NCI-H748 treated with DMSO at 0.1 percent for 48 hours (cell line): ENCODE data around the gene NBPF3.
"Not testable (repeated sequence)": the region's sequence is repeated elsewhere in the genome, so short reads cannot be mapped to it uniquely, and the experiment has no call there.

Source experiments
- DNase-seq: peaks from one replicate; lab custom pipeline; 2025; lab: John Stamatoyannopoulos, UW

Gene NBPF3

GRCh38 chr1:21439345-21439720 is 604 bp upstream of the NBPF3 start:
- DNase-seq = no peak

GRCh38 chr1:21440630-21441125 is 741 bp downstream of the NBPF3 start:
- not testable (repeated sequence) for DNase-seq

GRCh38 chr1:21446647-21447046 is 6.7 kb downstream of the NBPF3 start:
- not testable (repeated sequence) for DNase-seq

GRCh38 chr1:21447311-21447710 is 7.4 kb downstream of the NBPF3 start:
- no peak for DNase-seq

- DNase-seq = no peak
These were observed 10.0 kb downstream of the NBPF3 start for GRCh38 chr1:21449906-21450305.

- no peak for DNase-seq
These were observed 11.3 kb downstream of the NBPF3 start for GRCh38 chr1:21451212-21451611.

- DNase-seq = no peak
These were observed 12.1 kb downstream of the NBPF3 start for GRCh38 chr1:21451981-21452411.

GRCh38 chr1:21453964-21454614 is 14.2 kb downstream of the NBPF3 start:
- DNase-seq = not testable (repeated sequence)

- DNase-seq = not testable (repeated sequence)
These were observed 15.0 kb downstream of the NBPF3 start for GRCh38 chr1:21454904-21455303.

GRCh38 chr1:21457654-21458053 is 17.7 kb downstream of the NBPF3 start:
- no peak for DNase-seq

GRCh38 chr1:21465127-21465526 is 25.2 kb downstream of the NBPF3 start:
- DNase-seq = not testable (repeated sequence)

- DNase-seq = not testable (repeated sequence)
These were observed 28.0 kb downstream of the NBPF3 start for GRCh38 chr1:21467946-21468345.

- DNase-seq = no peak
These were observed 28.7 kb downstream of the NBPF3 start for GRCh38 chr1:21468599-21468998.

GRCh38 chr1:21469581-21469980 is 29.6 kb downstream of the NBPF3 start:
- no peak for DNase-seq

GRCh38 chr1:21472861-21473260 is 32.9 kb downstream of the NBPF3 start:
- no peak for DNase-seq

- no peak for DNase-seq
These were observed 38.4 kb downstream of the NBPF3 start for GRCh38 chr1:21478356-21478755.

GRCh38 chr1:21483881-21484280 is 43.9 kb downstream of the NBPF3 start:
- DNase-seq = not testable (repeated sequence)

GRCh38 chr1:21489146-21489545 is 49.2 kb downstream of the NBPF3 start:
- DNase-seq = no peak

GRCh38 chr1:21490774-21491487 is 51.0 kb downstream of the NBPF3 start:
- no peak for DNase-seq

GRCh38 chr1:21491488-21492355 is 51.8 kb downstream of the NBPF3 start:
- DNase-seq = peak; percentile 67

GRCh38 chr1:21492356-21492625 is 52.4 kb downstream of the NBPF3 start:
- DNase-seq = no peak

GRCh38 chr1:21494196-21494595 is 54.3 kb downstream of the NBPF3 start:
- no peak for DNase-seq
